ENCODE results near the gene GPR15. TPM values are rescaled to one million over a fixed set of nuclear protein-coding genes. Genes with fewer than 3 reads are reported as not detected.

Gene GPR15
- polyA plus RNA-seq, 1 donor from 2014 or later = not detected

GRCh38 chr3:98560911-98561310 is 29.1 kb downstream of the GPR15 start:
- no peaks in the 10 kb centered on the region for H3K27me3 ChIP-seq (ENCODE audit: insufficient read depth, low read depth, low read length)
- H3K9me2 ChIP-seq (ENCODE audit: insufficient read depth, low read length) = no peaks in the 10 kb centered on the region
- H3K27ac ChIP-seq (ENCODE audit: low read length) = no peak overlapping the region
- H3K36me3 ChIP-seq (ENCODE audit: insufficient read depth, low read length) = no peaks in the 10 kb centered on the region
- no peaks in the 10 kb centered on the region for H3K79me2 ChIP-seq (replicated peaks; ENCODE audit: insufficient read depth, low read length)
- no peak overlapping the region for H3K4me3 ChIP-seq (ENCODE audit: low read length)
- no peaks in the 10 kb centered on the region for H3F3A ChIP-seq (ENCODE audit: insufficient read depth, low read length, poor library complexity, severe bottlenecking)
- TF ChIP-seq SMC3 (conservative IDR thresholded peaks at IDR 0.05; ENCODE audit: poor library complexity) (no peak), EZH2 (IDR thresholded peaks at IDR 0.05; ENCODE audit: borderline replicate concordance, insufficient read depth, low read length, poor library complexity, severe bottlenecking) (no peak), TAF1 (IDR thresholded peaks at IDR 0.05; ENCODE audit: low read depth) (no peak), REST (IDR thresholded peaks at IDR 0.05; ENCODE audit: borderline replicate concordance) (no peak), EP300 (conservative IDR thresholded peaks at IDR 0.05; ENCODE audit: poor library complexity, severe bottlenecking) (no peak), RAD21 (conservative IDR thresholded peaks at IDR 0.05) (no peak), POLR2AphosphoS5 (IDR thresholded peaks at IDR 0.05) (no peak), MXI1 (conservative IDR thresholded peaks at IDR 0.05; ENCODE audit: poor library complexity, severe bottlenecking) (no peak)
- TF ChIP-seq, protein P1, sequence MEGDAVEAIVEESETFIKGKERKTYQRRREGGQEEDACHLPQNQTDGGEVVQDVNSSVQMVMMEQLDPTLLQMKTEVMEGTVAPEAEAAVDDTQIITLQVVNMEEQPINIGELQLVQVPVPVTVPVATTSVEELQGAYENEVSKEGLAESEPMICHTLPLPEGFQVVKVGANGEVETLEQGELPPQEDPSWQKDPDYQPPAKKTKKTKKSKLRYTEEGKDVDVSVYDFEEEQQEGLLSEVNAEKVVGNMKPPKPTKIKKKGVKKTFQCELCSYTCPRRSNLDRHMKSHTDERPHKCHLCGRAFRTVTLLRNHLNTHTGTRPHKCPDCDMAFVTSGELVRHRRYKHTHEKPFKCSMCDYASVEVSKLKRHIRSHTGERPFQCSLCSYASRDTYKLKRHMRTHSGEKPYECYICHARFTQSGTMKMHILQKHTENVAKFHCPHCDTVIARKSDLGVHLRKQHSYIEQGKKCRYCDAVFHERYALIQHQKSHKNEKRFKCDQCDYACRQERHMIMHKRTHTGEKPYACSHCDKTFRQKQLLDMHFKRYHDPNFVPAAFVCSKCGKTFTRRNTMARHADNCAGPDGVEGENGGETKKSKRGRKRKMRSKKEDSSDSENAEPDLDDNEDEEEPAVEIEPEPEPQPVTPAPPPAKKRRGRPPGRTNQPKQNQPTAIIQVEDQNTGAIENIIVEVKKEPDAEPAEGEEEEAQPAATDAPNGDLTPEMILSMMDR (IDR thresholded peaks at IDR 0.05; ENCODE audit: poor library complexity, severe bottlenecking) = no peak
- H3K9me3 ChIP-seq (ENCODE audit: low read length) = no peaks in the 10 kb centered on the region
- H3K9ac ChIP-seq (ENCODE audit: low read length) = no peak overlapping the region
- H2AFZ ChIP-seq (ENCODE audit: low read depth, low read length) = no peak overlapping the region
- no peak overlapping the region for H3K4me2 ChIP-seq (ENCODE audit: low read length)
- H4K20me1 ChIP-seq (ENCODE audit: insufficient read depth) = no peaks in the 10 kb centered on the region

DNA sequence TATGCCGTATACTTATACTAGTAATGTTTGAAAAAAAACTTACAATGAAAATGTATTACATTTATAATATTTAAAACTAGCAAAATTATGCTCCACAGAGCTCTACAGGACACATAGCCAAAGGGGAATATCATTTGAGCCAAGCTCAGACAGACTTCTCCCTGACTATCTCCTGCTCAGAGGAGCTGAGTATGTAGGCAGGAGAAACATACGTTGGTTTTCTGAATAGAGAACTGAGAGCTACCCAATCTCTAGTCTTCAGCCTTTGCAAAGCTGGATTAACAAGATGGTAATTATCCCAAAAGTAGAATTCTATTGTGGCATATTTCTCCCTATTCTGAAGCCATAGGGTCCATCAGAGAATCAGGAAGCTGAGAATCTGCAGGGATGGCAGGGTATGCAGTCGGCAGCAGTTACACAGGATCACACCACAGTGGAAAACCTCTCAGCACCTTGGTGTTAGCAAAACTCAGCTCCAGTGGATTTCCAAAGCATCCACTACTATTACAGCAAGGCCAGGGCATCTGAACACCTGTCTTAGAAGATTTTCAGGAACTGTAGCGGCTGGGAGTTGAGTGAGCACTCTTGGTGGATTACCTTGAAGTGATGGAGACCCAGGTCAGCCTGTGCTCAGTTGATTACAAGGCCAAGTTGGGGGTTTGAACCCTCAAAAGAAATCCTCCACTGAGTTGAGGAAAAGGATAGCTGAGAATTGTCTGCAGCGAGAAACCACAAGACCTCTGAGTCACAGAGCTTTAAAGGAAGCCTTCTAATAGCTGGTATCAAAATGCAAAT is 30.1 kb downstream of the GPR15 start:
- H3K4me3 ChIP-seq (ENCODE audit: low read length) = no peak overlapping the region
- TF ChIP-seq POLR2AphosphoS5 (IDR thresholded peaks at IDR 0.05) (no peak), MXI1 (conservative IDR thresholded peaks at IDR 0.05; ENCODE audit: poor library complexity, severe bottlenecking) (no peak), EZH2 (IDR thresholded peaks at IDR 0.05; ENCODE audit: borderline replicate concordance, insufficient read depth, low read length, poor library complexity, severe bottlenecking) (no peak), REST (IDR thresholded peaks at IDR 0.05; ENCODE audit: borderline replicate concordance) (no peak), EP300 (conservative IDR thresholded peaks at IDR 0.05; ENCODE audit: poor library complexity, severe bottlenecking) (no peak), SMC3 (conservative IDR thresholded peaks at IDR 0.05; ENCODE audit: poor library complexity) (no peak), TAF1 (IDR thresholded peaks at IDR 0.05; ENCODE audit: low read depth) (no peak), RAD21 (conservative IDR thresholded peaks at IDR 0.05) (no peak)
- TF ChIP-seq, protein P1 (IDR thresholded peaks at IDR 0.05; ENCODE audit: poor library complexity, severe bottlenecking) = no peak
- no peaks in the 10 kb centered on the region for H3K27me3 ChIP-seq (ENCODE audit: insufficient read depth, low read depth, low read length)
- no peak overlapping the region for H3K27ac ChIP-seq (ENCODE audit: low read length)
- no peak overlapping the region for H3K9ac ChIP-seq (ENCODE audit: low read length)
- H3K36me3 ChIP-seq (ENCODE audit: insufficient read depth, low read length) = no peaks in the 10 kb centered on the region
- H4K20me1 ChIP-seq (ENCODE audit: insufficient read depth) = no peaks in the 10 kb centered on the region
- no peaks in the 10 kb centered on the region for H3F3A ChIP-seq (ENCODE audit: insufficient read depth, low read length, poor library complexity, severe bottlenecking)
- H2AFZ ChIP-seq (ENCODE audit: low read depth, low read length) = no peak overlapping the region
- no peaks in the 10 kb centered on the region for H3K9me2 ChIP-seq (ENCODE audit: insufficient read depth, low read length)
- no peaks in the 10 kb centered on the region for H3K9me3 ChIP-seq (ENCODE audit: low read length)
- no peak overlapping the region for H3K4me2 ChIP-seq (ENCODE audit: low read length)
- no peaks in the 10 kb centered on the region for H3K79me2 ChIP-seq (replicated peaks; ENCODE audit: insufficient read depth, low read length)
